DND-41 (cell line): ENCODE data around the gene MEGF9.

Source experiments
- EZH2 ChIP-seq: IDR thresholded peaks from 3 replicates; pipeline ENCODE4 v1.6.1; 2012; ENCODE audit warnings: borderline replicate concordance, low read depth, mild to moderate bottlenecking, moderate library complexity, low read length, inconsistent platforms; ENCODE audit not compliant: severe bottlenecking
- TF ChIP-seq, protein P1 (sequence below): IDR thresholded peaks from 2 replicates; pipeline ENCODE4 v1.5.1; 2012; ENCODE audit warnings: borderline replicate concordance, low read length, moderate library complexity, mild to moderate bottlenecking; ENCODE audit not compliant: poor library complexity, severe bottlenecking; ENCODE audit errors: extremely low read depth

DNA sequence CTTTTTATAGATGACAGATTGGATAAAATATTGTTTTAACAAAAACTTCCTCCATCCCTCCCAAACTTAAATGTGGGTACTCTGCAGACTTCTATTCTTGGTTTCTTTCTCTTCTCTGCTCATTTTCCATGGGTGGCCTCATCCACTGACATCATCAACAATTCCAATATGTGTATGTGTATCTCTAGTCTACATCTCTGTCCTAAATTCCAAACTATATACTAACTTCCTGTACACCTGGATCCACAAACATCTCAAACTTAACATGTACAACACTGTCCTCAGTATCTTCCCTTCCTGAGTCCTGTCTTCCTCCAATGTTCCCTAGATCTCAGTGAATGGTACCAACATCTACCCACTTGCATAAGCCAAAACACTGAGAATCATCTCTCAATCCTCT is 105.8 kb downstream of the MEGF9 start:
- TF ChIP-seq, protein P1, sequence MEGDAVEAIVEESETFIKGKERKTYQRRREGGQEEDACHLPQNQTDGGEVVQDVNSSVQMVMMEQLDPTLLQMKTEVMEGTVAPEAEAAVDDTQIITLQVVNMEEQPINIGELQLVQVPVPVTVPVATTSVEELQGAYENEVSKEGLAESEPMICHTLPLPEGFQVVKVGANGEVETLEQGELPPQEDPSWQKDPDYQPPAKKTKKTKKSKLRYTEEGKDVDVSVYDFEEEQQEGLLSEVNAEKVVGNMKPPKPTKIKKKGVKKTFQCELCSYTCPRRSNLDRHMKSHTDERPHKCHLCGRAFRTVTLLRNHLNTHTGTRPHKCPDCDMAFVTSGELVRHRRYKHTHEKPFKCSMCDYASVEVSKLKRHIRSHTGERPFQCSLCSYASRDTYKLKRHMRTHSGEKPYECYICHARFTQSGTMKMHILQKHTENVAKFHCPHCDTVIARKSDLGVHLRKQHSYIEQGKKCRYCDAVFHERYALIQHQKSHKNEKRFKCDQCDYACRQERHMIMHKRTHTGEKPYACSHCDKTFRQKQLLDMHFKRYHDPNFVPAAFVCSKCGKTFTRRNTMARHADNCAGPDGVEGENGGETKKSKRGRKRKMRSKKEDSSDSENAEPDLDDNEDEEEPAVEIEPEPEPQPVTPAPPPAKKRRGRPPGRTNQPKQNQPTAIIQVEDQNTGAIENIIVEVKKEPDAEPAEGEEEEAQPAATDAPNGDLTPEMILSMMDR = no peak
- TF ChIP-seq EZH2 = no peak
